DND-41 (cell line): ENCODE data around the gene RAMACL.

Experiments used
- ATAC-seq: fragments of 200-7000 bp; cut with Tn5 transposase; 3 replicates; pipeline ENCODE4 v1.9.1; 2021; ENCODE audit warnings: low read depth; ENCODE audit not compliant: insufficient read depth
- DNase-seq: peaks from one replicate; pipeline ENCODE4 v3.0.0-alpha.2; 2020
- H2AFZ ChIP-seq: 2 replicates; pipeline ENCODE4 v1.6.0; 2012; ENCODE audit warnings: low read depth, low read length
- H3K27ac ChIP-seq: 2 replicates; pipeline ENCODE4 v1.5.1; 2012; ENCODE audit warnings: low read length, inconsistent platforms
- H3K27me3 ChIP-seq: fragments of 200-600 bp; sonication (generic); 2 replicates; pipeline ENCODE4 v1.6.0; 2012; ENCODE audit warnings: low read length, mild to moderate bottlenecking, inconsistent platforms; ENCODE audit not compliant: insufficient read depth, poor library complexity
- H3K36me3 ChIP-seq: 2 replicates; pipeline ENCODE4 v1.5.1; 2012; ENCODE audit warnings: low read length, inconsistent platforms; ENCODE audit not compliant: insufficient read depth
- H3K4me1 ChIP-seq: 2 replicates; pipeline ENCODE4 v1.5.1; 2012; ENCODE audit warnings: mild to moderate bottlenecking, low read length; ENCODE audit not compliant: insufficient read depth
- H3K4me2 ChIP-seq: 2 replicates; pipeline ENCODE4 v1.6.0; 2012; ENCODE audit warnings: mild to moderate bottlenecking, moderate library complexity, low read length, inconsistent platforms; ENCODE audit not compliant: insufficient read depth
- H3K4me3 ChIP-seq, 2 experiments: fragments of 200-600 bp in 1 of 2; shearing (Covaris generic) in 1 of 2; 2 replicates each; pipeline ENCODE4 v1.5.1; 2012 to 2016; ENCODE audit warnings: inconsistent platforms in 2 of 2, low read length in 2 of 2, mild to moderate bottlenecking in 2 of 2, low read depth in 1 of 2, moderate library complexity in 1 of 2
- H3K79me2 ChIP-seq: 2 replicates; pipeline ENCODE4 v1.6.0; 2012; ENCODE audit warnings: low read length, inconsistent platforms; ENCODE audit not compliant: insufficient read depth
- H3K9ac ChIP-seq: 2 replicates; pipeline ENCODE4 v1.6.0; 2012; ENCODE audit warnings: low read depth, mild to moderate bottlenecking, inconsistent platforms, low read length, moderate library complexity
- H3K9me3 ChIP-seq: 2 replicates; pipeline ENCODE4 v1.5.1; 2012; ENCODE audit warnings: low read length, moderate library complexity, mild to moderate bottlenecking, inconsistent platforms; ENCODE audit not compliant: insufficient read depth, severe bottlenecking
- H4K20me1 ChIP-seq: 2 replicates; pipeline ENCODE4 v1.6.0; 2012; ENCODE audit warnings: low read length; ENCODE audit not compliant: insufficient read depth
- CTCF ChIP-seq: IDR thresholded peaks from 2 replicates; pipeline ENCODE4 v1.5.1; 2012; ENCODE audit warnings: borderline replicate concordance, low read length, moderate library complexity, mild to moderate bottlenecking; ENCODE audit not compliant: poor library complexity, severe bottlenecking; ENCODE audit errors: extremely low read depth
- EZH2 ChIP-seq: IDR thresholded peaks from 3 replicates; pipeline ENCODE4 v1.6.1; 2012; ENCODE audit warnings: borderline replicate concordance, low read depth, mild to moderate bottlenecking, moderate library complexity, low read length, inconsistent platforms; ENCODE audit not compliant: severe bottlenecking

RAMACL gene

DNA sequence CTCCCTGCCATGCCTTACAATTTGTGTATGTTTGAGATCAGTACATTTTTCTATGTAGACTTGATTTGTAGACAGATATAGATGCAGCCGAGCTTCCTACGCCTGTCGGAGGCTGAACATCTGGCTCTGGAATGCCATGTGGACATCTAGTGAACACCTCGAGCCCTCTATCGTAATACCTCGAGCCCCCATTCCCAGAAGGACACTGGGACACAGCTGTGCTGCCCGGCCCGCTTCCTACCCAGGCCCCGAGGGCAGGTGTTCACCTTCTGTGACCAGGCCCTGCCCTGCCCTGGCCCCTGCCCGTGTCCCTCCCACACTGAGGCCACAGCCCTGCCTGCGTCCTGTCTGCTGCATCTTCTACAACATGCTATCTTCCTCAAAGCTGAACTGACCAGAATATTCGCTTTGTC lies 27.7 kb upstream of the RAMACL start:
- no peak overlapping the region for H3K4me3 ChIP-seq
- no peaks in the 10 kb centered on the region for H3K9me3 ChIP-seq
- H3K4me2 ChIP-seq, result no peak overlapping the region
- no peak overlapping the region for H3K9ac ChIP-seq
- H3K27me3 ChIP-seq, result no peaks in the 10 kb centered on the region
- H3K27ac ChIP-seq, result no peak overlapping the region
- H3K4me1 ChIP-seq, result no peaks in the 10 kb centered on the region
- H3K79me2 ChIP-seq, result no peaks in the 10 kb centered on the region
- TF ChIP-seq CTCF, result no peak
- no peak for TF ChIP-seq EZH2
- H4K20me1 ChIP-seq, result 0 out of 2 replicates have a peak, but pooled peaks cover 3% of the 10 kb centered on the region
- DNase-seq (no peak), ATAC-seq (no peak)
- H2AFZ ChIP-seq, result no peak overlapping the region
- no peaks in the 10 kb centered on the region for H3K36me3 ChIP-seq

- no peaks in the 10 kb centered on the region for H4K20me1 ChIP-seq
- H3K79me2 ChIP-seq, result no peaks in the 10 kb centered on the region
- no peak overlapping the region for H3K4me2 ChIP-seq
- H3K4me3 ChIP-seq, result no peak overlapping the region
- H3K27me3 ChIP-seq, result no peaks in the 10 kb centered on the region
- no peak for TF ChIP-seq EZH2
- TF ChIP-seq CTCF, result no peak
- H2AFZ ChIP-seq, result no peak overlapping the region
- DNase-seq (no peak), ATAC-seq (no peak)
- H3K27ac ChIP-seq, result no peak overlapping the region
- H3K9me3 ChIP-seq, result no peaks in the 10 kb centered on the region
- H3K9ac ChIP-seq, result no peak overlapping the region
- no peaks in the 10 kb centered on the region for H3K36me3 ChIP-seq
- no peaks in the 10 kb centered on the region for H3K4me1 ChIP-seq
These were observed 26.5 kb upstream of the RAMACL start for GRCh38 chr6:166613027-166613426.

GRCh38 chr6:166612471-166612881 lies 26.0 kb upstream of the RAMACL start:
- no peaks in the 10 kb centered on the region for H3K27me3 ChIP-seq
- ATAC-seq, result no peak

More at GRCh38 chr6:166612471-166612881, 26.0 kb upstream of the RAMACL start:
- no peak for TF ChIP-seq CTCF
- TF ChIP-seq EZH2, result no peak
- DNase-seq, result no peak
- Histone ChIP-seq H4K20me1 (no peaks in the 10 kb centered on the region), H3K36me3 (no peaks in the 10 kb centered on the region), H3K4me2 (no peak overlapping the region), H3K27ac (no peak overlapping the region), H2AFZ (no peak overlapping the region), H3K4me1 (no peaks in the 10 kb centered on the region), H3K9ac (no peak overlapping the region), H3K79me2 (no peaks in the 10 kb centered on the region), H3K9me3 (no peaks in the 10 kb centered on the region), H3K4me3 (no peak overlapping the region)
